ENCODE results near the gene ENOX1.

The ENOX1 gene

DNA sequence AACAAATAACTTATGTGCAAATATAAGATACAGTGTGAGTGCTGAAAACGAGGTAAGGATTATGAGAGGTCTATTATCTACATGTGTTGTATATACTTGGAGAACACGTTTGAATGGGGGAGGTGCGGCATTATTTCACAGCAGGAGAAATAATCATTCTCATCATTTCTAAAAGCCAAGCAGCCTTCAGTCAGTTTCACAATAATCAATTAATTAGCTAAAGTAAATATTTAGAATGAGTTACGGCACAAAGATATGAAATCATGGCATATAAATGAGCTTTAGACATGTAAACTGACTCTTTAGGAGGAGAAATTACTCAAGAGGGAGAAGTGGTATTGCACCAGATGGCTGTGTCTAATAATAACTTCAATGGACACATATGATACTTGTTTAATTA, 396.8 kb downstream of the ENOX1 start:
- H3K4me3 ChIP-seq (ENCODE audit: low read depth, low read length) = no peak overlapping the region
- TF ChIP-seq, protein P1, sequence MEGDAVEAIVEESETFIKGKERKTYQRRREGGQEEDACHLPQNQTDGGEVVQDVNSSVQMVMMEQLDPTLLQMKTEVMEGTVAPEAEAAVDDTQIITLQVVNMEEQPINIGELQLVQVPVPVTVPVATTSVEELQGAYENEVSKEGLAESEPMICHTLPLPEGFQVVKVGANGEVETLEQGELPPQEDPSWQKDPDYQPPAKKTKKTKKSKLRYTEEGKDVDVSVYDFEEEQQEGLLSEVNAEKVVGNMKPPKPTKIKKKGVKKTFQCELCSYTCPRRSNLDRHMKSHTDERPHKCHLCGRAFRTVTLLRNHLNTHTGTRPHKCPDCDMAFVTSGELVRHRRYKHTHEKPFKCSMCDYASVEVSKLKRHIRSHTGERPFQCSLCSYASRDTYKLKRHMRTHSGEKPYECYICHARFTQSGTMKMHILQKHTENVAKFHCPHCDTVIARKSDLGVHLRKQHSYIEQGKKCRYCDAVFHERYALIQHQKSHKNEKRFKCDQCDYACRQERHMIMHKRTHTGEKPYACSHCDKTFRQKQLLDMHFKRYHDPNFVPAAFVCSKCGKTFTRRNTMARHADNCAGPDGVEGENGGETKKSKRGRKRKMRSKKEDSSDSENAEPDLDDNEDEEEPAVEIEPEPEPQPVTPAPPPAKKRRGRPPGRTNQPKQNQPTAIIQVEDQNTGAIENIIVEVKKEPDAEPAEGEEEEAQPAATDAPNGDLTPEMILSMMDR (IDR thresholded peaks at IDR 0.05; ENCODE audit: low read depth, low read length) = no peak
- in situ Hi-C loops (cut with HindIII; ENCODE audit: low sequenced_read_pairs) = no loop called here
- DNase-seq (ENCODE audit: low read depth, low spot score) = no peak

DNA sequence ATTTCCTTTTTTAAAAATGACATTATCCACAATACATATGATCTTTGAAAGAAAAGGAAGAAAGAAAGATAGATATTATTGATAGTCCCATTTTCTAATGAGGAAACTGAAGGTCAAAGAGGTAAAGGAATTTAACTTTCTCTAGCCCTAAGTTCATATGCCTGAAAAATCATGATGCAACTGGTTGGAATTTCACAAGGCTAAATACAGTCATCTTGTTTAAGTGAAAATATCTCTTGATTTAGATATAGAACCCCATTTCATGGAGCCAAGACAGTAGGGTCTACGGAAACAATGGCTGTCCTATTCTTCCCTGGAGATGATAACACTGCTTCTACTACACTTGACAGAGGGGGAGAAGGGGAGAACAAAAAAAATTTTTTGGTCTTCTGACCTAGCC, 397.2 kb downstream of the ENOX1 start:
- H3K4me3 ChIP-seq (ENCODE audit: low read depth, low read length) = no peak overlapping the region
- TF ChIP-seq, protein P1 (IDR thresholded peaks at IDR 0.05; ENCODE audit: low read depth, low read length) = no peak
- no peak for DNase-seq (ENCODE audit: low read depth, low spot score)
- in situ Hi-C loops (cut with HindIII; ENCODE audit: low sequenced_read_pairs) = no loop called here

DNA sequence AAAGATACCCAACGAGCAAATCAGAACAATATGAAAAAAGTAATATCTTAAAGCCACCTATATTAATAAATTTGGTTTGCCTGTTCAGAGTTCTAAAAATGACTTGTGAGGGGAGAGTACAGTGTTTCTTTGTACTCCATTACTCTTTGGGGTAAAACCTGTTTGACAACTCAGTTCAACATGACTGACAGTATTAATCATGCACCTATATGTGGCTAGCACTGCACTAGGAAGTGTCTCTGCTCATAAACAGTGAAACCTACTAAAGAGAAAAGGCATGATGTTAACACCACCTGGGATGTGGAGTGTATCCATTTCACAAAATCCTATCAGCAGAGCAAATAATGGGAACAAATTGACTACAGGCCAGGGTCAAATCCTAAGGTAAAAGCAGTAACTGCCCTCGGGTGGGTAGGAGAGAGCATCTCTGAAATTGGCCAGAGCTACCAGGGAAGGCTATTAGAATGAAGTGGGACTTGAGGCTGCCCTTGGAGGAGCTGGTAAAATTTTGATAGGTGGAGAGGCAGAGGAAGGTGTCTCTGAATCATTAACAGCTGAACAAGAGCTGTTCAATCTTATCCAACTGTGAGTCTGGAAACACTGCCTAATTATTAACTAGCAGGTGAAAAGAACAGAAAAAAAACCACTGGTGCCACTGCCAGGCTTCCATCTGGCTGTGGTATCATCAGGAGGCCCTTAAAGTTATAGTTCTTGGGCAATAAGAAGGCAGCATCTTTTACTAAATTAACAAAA, 398.3 kb downstream of the ENOX1 start:
- in situ Hi-C loops (cut with HindIII; ENCODE audit: low sequenced_read_pairs) = no loop called here
- no peak overlapping the region for H3K4me3 ChIP-seq (ENCODE audit: low read depth, low read length)
- TF ChIP-seq, protein P1 (IDR thresholded peaks at IDR 0.05; ENCODE audit: low read depth, low read length) = no peak
- DNase-seq (ENCODE audit: low read depth, low spot score) = no peak

DNA sequence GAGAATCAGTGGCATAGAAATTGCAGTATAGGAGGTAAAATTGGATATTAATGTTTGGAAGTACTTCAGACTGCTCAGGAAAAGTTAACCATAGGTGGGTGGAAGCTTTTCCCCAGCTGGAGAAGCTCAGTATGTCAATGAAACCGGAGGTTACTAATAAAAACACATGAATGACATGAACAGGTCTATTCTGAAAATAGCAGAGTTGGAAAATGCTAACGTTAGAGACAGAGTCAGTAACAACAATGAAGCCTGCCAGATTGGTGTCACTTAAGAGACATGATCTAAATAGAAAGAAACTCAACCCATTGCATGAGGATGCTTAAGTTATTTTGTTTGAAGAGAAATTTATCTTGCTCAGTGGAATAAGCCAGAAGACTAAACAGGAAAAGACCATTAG, 398.9 kb downstream of the ENOX1 start:
- in situ Hi-C loops (cut with HindIII; ENCODE audit: low sequenced_read_pairs) = no loop called here
- DNase-seq (ENCODE audit: low read depth, low spot score) = no peak
- H3K4me3 ChIP-seq (ENCODE audit: low read depth, low read length) = no peak overlapping the region
- TF ChIP-seq, protein P1 (IDR thresholded peaks at IDR 0.05; ENCODE audit: low read depth, low read length) = no peak

DNA sequence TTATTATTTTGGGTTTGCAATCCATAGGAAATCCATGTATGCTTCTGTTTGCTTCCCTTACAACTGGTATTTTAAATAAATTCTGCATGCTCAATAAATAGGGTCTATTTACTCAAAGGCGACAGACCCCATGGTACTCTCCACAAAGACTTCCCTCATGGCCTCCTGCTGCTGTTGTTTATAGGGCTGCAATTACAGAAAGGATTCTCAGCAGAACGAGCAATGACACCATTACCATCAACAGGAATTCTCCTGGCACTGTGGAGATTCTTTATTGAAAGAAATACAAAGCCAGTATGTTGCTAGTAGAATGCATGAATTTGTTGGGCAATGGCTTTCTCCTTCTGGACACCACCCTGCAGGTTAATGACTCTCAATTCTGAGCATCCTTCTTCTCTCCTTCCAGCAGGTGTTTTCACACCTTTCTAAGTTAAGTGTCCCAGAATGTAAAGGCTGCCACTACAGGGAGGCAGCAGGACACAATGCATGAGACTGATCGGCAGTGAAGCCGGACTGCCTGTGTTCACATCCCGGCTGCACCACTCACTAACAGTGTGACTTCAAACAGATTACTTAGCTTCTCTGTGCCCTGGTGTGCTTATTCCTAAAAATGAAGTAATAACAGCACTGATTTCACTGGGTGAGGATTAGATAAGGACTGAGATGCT, 403.1 kb downstream of the ENOX1 start:
- in situ Hi-C loops (cut with HindIII; ENCODE audit: low sequenced_read_pairs) = no loop called here
- no peak overlapping the region for H3K4me3 ChIP-seq (ENCODE audit: low read depth, low read length)
- DNase-seq (ENCODE audit: low read depth, low spot score) = no peak
- TF ChIP-seq, protein P1 (IDR thresholded peaks at IDR 0.05; ENCODE audit: low read depth, low read length) = no peak

DNA sequence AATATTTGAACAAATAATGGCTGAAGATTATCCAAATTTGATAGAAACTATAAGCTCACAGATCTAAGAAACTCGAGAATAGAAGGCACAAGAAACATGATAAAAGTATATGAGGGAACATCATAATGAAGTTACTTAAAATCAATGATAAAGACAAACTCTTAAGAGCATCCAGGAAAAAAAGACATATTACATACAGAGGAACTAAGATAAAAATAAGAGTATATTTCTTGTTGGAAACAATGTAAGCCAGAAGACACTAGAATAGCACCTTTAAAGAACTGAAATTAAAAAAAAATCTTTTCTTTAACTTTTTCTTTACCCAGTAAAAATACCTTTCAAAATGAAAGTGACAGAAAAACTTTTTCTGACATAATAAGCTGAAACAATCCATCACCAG, 407.0 kb downstream of the ENOX1 start:
- in situ Hi-C loops (cut with HindIII; ENCODE audit: low sequenced_read_pairs) = no loop called here
- DNase-seq (ENCODE audit: low read depth, low spot score) = no peak
- no peak overlapping the region for H3K4me3 ChIP-seq (ENCODE audit: low read depth, low read length)
- TF ChIP-seq, protein P1 (IDR thresholded peaks at IDR 0.05; ENCODE audit: low read depth, low read length) = no peak
